ENCODE measurements around the gene NOP56.

NOP56 gene

DNA sequence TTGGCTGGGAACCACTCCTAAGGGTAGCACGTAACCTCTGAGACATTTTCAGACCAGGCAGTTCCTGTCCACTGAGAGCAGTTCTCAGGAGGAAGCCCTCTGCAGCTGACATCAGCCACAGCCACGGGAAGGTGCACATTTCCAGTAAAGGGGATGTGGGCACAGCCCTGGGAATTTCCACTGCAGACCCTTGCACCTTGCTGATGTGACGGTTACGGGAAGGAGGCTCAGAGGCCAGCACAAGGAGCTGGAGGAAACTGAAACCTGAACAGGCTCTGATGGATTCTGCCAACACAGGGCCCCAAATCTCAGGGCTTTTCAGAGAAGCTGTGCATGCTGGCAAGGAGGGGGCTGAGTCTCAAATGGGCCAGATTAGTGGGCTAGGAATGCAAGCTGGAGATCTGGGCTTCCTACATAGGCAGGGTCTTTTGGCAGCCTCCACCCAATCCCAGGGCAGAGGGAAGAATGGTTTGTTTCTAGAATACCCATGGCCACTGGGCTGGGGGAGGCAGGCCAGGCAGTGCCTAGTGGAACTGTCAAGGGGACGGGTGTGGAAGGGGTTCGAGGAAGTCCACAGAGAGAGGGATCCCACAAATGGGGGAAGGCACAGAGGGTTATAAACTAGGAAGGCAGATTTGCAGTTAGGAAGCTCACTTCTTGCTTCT, 54.4 kb downstream of the NOP56 start:
- no peak for DNase-seq

DNA sequence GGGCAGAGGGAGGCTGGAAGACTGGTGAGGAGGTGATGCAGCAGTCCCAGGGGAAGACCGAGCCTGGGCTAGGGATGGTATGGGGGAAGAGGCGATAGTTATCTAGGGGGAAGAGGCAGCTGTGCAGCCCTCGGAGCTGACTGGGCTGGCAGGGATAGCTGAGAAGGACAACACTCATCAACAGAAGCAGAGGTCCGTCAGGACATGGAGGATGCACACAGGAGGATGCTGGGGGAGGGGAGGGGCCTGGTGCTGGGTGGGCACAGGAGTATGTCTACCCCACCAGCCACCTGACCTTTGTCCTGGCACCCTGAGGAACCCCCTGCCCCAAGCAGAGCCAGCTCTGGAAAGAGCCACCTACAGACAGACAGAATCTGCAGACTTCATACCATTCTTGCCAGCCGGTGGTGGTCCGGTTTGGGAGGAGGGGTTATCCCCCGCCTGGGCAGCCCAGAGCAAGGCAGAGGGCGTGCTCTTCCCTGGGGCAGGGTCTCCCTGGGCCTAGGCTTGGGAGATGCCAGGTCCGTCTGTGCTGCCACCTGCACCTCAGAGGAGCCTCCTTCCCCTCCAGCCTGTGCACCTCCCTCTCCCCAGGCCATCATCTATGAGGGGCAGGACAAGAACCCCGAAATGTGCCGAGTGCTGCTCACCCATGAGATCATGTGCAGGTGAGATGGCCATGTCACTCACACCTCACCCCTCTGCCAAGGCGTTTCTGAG, 55.1 kb downstream of the NOP56 start:
- DNase-seq: no peak

Measured in NCI-H2107 (cell line).